Testis (tissue), 3 donors: ENCODE data around the gene TFAP2E. TPM values are rescaled to one million over a fixed set of nuclear protein-coding genes. Genes with fewer than 3 reads are reported as not detected.

Experiments
- DNase-seq: peaks from one replicate; pipeline ENCODE4 v3.0.0-alpha.2; 2019
- H3K27ac ChIP-seq, 2 donors: fragments of 200-600 bp; sonication (generic); one replicate each; pipeline ENCODE4 v1.5.1; 2019
- H3K27me3 ChIP-seq: fragments of 200-600 bp; sonication (generic); one replicate; pipeline ENCODE4 v1.5.1; 2019
- H3K36me3 ChIP-seq: fragments of 200-600 bp; sonication (generic); one replicate; pipeline ENCODE4 v1.5.1; 2017; ENCODE audit warnings: low read depth; ENCODE audit errors: missing control alignments
- H3K4me1 ChIP-seq: fragments of 200-600 bp; sonication (generic); one replicate; pipeline ENCODE4 v1.5.1; 2019
- H3K4me3 ChIP-seq, 2 donors: fragments of 200-600 bp; sonication (generic); one replicate each; pipeline ENCODE4 v1.5.1; 2017 to 2019
- H3K9me3 ChIP-seq: fragments of 200-600 bp; sonication (generic); one replicate; pipeline ENCODE4 v1.5.1; 2017
- CTCF ChIP-seq, 3 experiments: fragments of 450-650 bp in 2 of 3; fragments of 200-600 bp in 1 of 3; sonication (generic) in 1 of 3; IDR thresholded peaks; one replicate each; pipeline ENCODE4 v1.5.1; 2016 to 2019; ENCODE audit warnings: antibody characterized with exemption in 3 of 3, mild to moderate bottlenecking in 2 of 3, moderate library complexity in 1 of 3
- POLR2A ChIP-seq: fragments of 450-650 bp; IDR thresholded peaks from one replicate; pipeline ENCODE4 v1.6.1; 2017; ENCODE audit warnings: antibody characterized with exemption, mild to moderate bottlenecking, moderate library complexity
- WGBS, 2 donors: methylation state at CpG; one replicate each; pipeline ENCODE4 v1.1.5; 2018; 5-methylcytosine and 5-hydroxymethylcytosine counted together
- intact Hi-C: fragments of 100-400 bp; cut with DNase I; formaldehyde crosslinking; loops from one replicate; pipeline ENCODE4 v1.15.1; 2023; ENCODE audit warnings: low total_unique reads
- polyA plus RNA-seq: library from polyadenylated mRNA; stranded (reverse); fragments of 350-450 nt; fragmentation: Illumina TruSeq; extraction: RNeasy Lipid Tissue Mini Kit (QIAGEN cat#74804); gene quantifications from one replicate; pipeline ENCODE4 v1.2.3, GENCODE V29; 2014; ENCODE audit warnings: low read depth, low replicate concordance; ENCODE audit not compliant: insufficient read depth
- total RNA-seq, 2 donors: library from RNA; depleted of rRNA; stranded (reverse); fragments of >200 nt; gene quantifications; one replicate each; pipeline ENCODE4 v1.2.3, GENCODE V29; 2016

TFAP2E gene
- total and polyA plus RNA-seq, 3 donors from 2014 or later: 1.9 to 4.0 (median 1.9) TPM

DNA sequence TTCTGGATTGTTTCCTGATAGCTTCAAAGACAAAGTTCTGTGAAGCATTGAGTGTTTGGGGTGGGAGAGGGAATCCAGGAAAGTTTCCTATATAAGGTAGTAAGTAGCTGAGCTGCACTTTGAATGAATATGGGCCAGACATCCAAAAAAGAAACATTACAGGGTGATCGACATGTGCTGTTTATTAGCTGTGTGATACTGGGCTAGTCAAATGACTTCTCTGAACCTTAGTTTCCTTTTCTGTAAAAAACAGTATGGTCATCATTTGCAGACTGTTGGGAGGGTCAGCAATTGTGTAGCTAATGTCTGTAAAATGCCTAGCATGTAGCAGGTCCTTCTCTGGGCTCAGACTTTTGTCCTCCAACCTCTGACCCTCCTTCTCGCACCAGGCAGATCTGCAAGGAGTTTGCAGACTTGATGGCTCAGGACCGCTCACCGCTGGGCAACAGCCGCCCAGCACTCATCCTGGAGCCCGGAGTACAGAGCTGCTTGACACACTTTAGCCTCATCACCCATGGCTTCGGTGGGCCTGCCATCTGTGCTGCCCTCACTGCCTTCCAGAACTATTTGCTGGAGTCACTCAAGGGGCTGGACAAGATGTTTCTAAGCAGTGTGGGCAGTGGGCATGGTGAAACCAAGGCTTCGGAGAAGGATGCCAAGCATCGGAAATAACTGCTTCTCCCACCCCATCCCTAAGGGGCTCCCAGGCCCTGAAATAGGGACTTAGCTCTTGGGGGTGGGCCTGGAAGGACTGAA lies 21.1 kb downstream of the TFAP2E start:
- no peak for DNase-seq
- H3K4me1 ChIP-seq: no peaks in the 10 kb centered on the region
- no peaks in the 10 kb centered on the region for H3K9me3 ChIP-seq
- intact Hi-C loops: no loop called here
- no peak for TF ChIP-seq POLR2A
- no peak for TF ChIP-seq CTCF (IDR thresholded peaks at IDR 0.05)
- no peaks in the 10 kb centered on the region for H3K27me3 ChIP-seq
- no peak overlapping the region for H3K4me3 ChIP-seq
- H3K27ac ChIP-seq: no peak overlapping the region
- no peaks in the 10 kb centered on the region for H3K36me3 ChIP-seq
- 94 to 95% methylated on average over 8 to 9 of the region's 9 CpGs for WGBS, 2 donors

- WGBS, 2 donors: 97 to 98% methylated on average over 7 of the region's 7 CpGs
Measured at GRCh38 chr1:35595684-35596083, 22.6 kb downstream of the TFAP2E start.

DNA sequence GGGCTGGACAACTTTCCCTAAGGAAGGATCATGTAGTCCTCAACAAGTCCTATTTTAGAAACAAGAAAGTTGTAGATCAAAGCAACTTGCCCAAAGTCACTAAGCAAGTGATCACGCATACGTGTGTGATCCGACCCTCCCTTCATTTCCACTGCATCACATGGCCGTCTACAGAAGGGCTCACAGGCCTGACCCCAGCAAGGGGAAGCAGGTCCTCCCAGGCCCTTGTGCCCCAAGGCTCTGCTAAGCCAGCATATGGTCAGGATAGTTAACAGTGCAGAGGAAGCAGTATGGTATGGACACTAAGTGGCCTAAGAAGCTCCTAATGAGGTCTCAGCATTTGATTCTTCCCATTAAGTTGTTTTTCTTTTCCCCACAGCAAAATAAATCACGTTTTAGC lies 24.8 kb downstream of the TFAP2E start:
- DNase-seq: no peak
- Histone ChIP-seq H3K9me3 (no peaks in the 10 kb centered on the region), H3K27ac (no peak overlapping the region), H3K4me3 (no peak overlapping the region), H3K36me3 (no peaks in the 10 kb centered on the region), H3K27me3 (no peaks in the 10 kb centered on the region), H3K4me1 (no peaks in the 10 kb centered on the region)
- intact Hi-C loops: no loop called here
- TF ChIP-seq POLR2A (no peak), CTCF (IDR thresholded peaks at IDR 0.05) (no peak)
- 78 to 80% methylated on average over 5 of the region's 5 CpGs for WGBS, 2 donors

More at GRCh38 chr1:35595684-35596083, 22.6 kb downstream of the TFAP2E start:
- intact Hi-C loops: no loop called here
- DNase-seq: no peak
- H3K9me3 ChIP-seq: no peaks in the 10 kb centered on the region
- no peaks in the 10 kb centered on the region for H3K27me3 ChIP-seq
- no peak overlapping the region for H3K27ac ChIP-seq
- H3K4me3 ChIP-seq: no peak overlapping the region
- H3K4me1 ChIP-seq: no peaks in the 10 kb centered on the region
- no peak for TF ChIP-seq POLR2A
- TF ChIP-seq CTCF (IDR thresholded peaks at IDR 0.05): no peak
- H3K36me3 ChIP-seq: no peaks in the 10 kb centered on the region

GRCh38 chr1:35598895-35599294 lies 25.8 kb downstream of the TFAP2E start:
- 66 to 79% methylated on average over 2 of the region's 2 CpGs for WGBS, 2 donors
- intact Hi-C loops: no loop called here
- no peaks in the 10 kb centered on the region for H3K9me3 ChIP-seq
- no peak overlapping the region for H3K4me3 ChIP-seq
- no peak for DNase-seq
- no peaks in the 10 kb centered on the region for H3K4me1 ChIP-seq
- TF ChIP-seq POLR2A: no peak
- TF ChIP-seq CTCF (IDR thresholded peaks at IDR 0.05): no peak
- no peaks in the 10 kb centered on the region for H3K36me3 ChIP-seq
- no peaks in the 10 kb centered on the region for H3K27me3 ChIP-seq
- H3K27ac ChIP-seq: no peak overlapping the region

GRCh38 chr1:35599411-35599810 lies 26.3 kb downstream of the TFAP2E start:
- DNase-seq: no peak
- H3K4me1 ChIP-seq: no peaks in the 10 kb centered on the region
- H3K4me3 ChIP-seq: no peak overlapping the region
- TF ChIP-seq POLR2A (no peak), CTCF (IDR thresholded peaks at IDR 0.05) (no peak)
- WGBS, 2 donors: 86 to 92% methylated on average over 3 of the region's 3 CpGs
- H3K27ac ChIP-seq: no peak overlapping the region
- H3K36me3 ChIP-seq: no peaks in the 10 kb centered on the region
- H3K27me3 ChIP-seq: no peaks in the 10 kb centered on the region
- H3K9me3 ChIP-seq: no peaks in the 10 kb centered on the region
- intact Hi-C loops: no loop called here
